HG03575 (cell line): ENCODE measurements around the gene NFKB2.

ENCODE experiments used
- ATAC-seq: cut with Tn5 transposase; IDR thresholded peaks from one replicate; pipeline ENCODE4 v1.9.1; 2021; ENCODE audit not compliant: unreplicated experiment, insufficient number of reproducible peaks, low FRiP score; ENCODE audit errors: extremely low read depth

The NFKB2 gene

DNA sequence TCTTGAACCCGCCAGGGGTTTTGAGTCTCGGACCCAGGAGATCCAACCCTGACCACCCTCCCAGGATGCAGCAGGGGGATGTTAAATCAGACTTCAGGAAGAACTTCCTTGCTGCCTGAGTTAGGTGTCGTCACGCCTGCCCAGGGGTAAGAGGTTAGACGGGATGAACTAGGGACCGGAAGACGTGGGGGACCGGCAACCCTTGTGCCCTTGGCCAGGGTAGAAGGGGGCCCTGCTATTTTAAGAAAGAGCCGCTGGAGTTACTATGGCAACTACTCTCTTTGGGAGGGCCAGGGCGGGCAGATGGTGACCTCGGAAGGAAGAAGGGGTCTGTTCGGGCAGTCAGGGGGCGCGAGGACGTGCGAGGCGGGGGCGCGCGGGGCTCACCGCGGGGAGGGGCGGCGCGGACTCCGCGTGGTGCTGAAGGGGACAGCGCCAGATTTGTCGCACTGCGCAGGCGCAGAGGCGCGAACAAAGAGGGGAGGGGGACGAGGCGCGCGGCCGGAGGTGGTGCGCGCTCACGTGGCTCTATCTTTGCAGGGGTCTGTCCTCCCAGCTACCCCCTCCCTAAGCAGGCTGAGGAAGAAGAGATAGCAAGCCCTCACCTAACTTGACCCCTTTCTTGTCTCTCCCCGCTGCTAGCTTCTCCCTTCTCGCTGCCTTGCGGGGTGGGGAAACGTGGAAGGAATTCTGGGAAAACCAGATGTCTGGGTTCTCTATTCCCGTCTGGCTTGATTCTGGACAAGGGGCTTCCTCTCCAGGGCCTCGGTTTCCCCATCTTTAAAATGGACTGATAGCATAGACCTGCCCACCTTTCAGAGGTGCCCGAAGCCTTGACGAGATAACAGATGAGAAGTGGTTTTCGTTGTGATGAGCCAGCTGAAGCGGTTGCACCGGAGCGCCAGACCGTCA, 24.0 kb downstream of the NFKB2 start:
- ATAC-seq = no peak

DNA sequence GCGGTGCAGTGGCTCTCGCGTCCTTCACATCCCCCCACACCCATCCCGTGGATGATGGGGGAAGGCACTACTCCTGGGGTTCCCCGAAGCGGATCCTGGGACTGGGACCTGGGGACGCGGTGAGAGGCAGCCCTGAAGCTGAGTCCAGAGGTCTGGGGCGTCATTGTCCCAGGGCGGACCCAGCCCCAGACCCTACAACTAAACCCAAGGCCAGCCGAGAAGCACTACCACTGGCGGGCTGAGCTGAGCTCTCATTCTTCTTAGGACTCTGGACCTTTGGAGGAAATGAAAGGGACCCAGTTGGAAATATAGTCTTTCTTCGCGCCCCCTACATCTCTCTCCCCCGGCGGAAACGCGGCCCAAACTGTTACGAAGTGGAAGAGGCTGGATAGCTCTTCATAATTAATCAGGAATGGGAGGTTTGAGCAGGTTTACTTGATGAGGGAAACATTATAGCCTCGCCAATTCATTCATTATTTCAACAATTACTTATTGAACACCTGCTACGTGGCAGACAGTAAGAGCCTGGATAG, 24.7 kb downstream of the NFKB2 start:
- ATAC-seq = no peak

GRCh38 chr10:102420714-102421506, 25.4 kb downstream of the NFKB2 start, which contains the start of gene FBXL15:
FBXL15 (plus strand) TSS chr10:102420836; CDS start chr10:102421130, 294 bp downstream.
- peak; percentile 37 for ATAC-seq

DNA sequence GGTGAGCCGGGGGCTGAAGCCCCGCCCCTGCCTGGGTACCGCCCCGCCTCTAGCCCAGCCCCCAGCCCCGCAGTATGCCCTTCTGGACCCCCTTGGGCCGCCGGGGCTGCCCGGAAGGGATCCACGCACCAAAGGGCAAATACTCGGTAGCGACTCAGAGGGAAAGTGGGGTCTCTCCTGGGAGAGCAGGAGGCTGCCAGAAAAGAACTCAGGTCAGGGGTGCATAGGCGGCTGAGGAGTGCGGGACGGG, 25.9 kb downstream of the NFKB2 start:
- ATAC-seq = no peak

- no peak for ATAC-seq
Observed at GRCh38 chr10:102421757-102422512, 26.4 kb downstream of the NFKB2 start.

- no peak for ATAC-seq
Observed at GRCh38 chr10:102422545-102423129, 27.1 kb downstream of the NFKB2 start.

DNA sequence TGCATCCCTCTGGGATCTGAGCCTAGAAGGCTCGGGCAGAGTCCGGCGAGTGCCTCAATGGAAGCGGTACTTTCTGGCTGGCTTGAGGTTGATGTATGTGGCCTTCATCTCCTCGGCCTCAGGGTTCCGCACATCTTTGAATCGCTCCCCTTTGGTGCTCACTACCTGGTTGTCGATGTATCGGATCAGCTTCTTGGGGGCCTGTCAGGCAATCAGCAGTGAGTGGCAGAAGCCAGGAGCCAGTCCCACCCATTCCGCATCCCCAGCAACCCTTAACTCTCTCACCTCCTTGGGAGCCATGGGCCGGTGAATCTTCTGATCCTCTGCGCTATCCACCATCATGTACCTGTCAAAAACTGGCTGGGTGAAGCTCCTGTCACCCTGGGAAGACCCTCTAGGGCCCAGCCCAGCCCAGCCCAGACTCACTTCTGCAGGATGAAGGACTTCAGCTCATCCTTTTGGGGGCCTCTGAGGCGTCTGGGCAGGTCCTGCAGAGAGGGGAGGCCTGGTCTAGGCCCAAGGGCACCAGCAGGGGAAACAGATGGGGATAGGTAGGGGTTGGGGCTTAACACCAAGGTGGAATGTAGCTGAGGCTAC, 28.0 kb downstream of the NFKB2 start:
- no peak for ATAC-seq

DNA sequence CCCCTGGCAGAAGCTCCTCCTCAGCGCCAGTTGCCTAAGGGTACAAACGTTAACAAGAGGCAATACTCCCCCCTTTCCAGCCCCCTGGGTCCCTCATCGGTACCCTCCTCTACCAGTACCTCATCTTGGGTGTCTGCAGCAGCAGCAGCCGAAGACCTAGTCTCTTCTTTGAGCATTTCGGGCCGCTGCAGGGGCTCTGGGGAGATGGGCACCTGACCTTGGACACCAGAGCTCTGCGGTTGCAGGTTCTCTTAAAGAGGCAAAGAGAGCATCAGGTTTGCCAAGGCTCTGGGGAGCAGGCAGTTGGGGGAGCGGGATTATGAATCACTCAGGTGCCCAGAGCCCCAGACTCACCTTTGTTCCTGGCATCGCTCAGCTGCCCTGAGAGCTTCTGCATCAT, 28.6 kb downstream of the NFKB2 start:
- ATAC-seq = no peak

DNA sequence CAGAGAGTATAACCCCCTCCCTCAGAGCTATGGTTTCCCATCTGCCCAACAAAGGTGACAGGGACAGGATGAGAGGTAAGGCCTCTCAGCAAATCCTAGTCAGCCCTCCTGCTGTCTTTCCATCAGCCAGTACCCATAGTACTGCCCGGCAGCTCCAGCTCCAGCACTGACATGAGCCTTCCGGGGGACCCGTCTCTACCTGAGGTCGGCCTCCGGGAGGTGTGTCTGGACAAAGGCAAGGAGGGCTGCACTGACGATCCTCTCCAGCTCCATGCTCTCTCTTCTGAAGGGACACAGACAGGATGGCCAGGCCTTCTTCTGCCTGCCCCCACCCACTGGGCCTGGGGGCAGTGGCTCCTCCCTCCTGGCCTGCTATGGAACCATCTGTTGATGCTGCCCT, 29.4 kb downstream of the NFKB2 start:
- no peak for ATAC-seq

- no peak for ATAC-seq
Observed at GRCh38 chr10:102425444-102425843, 29.9 kb downstream of the NFKB2 start.

GRCh38 chr10:102426803-102427287, 31.3 kb downstream of the NFKB2 start:
- ATAC-seq = no peak

GRCh38 chr10:102429468-102429867, 34.0 kb downstream of the NFKB2 start:
- no peak for ATAC-seq

DNA sequence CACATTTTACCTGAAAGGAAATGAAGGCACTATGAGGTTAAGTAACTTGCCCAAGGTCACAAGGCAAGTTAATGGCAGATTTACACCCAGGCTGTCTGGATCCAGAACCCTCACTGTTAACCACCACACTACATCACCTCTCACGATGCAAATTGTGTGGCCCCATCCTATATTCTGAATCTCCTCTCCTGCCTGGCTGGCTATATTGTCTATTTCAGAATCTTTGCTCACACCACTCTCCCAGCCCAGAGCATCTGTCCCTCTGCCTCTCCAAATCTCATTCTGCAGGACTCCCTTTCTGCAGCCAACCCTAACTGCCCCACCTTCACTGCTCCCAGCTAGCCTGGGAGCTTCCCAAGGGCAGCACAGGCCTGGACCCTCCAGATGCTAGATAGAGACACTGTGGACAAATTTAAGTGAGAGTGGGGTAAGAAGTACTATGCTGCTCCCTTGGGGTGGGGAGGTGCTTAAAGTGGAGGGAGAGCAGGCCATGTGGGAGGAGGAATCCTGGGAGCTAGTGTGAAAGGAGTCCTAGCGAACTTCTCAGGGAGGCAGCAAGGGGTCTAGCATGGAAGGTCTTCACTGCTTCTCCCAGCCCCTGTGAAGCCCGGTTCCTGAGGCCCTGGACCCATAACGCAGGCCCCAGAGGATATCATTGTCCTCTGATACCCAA, 36.1 kb downstream of the NFKB2 start:
- ATAC-seq = no peak

- ATAC-seq = peak; percentile 37
Observed at GRCh38 chr10:102432162-102432950, 36.9 kb downstream of the NFKB2 start, which contains the start of gene CUEDC2. CUEDC2 (minus strand) TSS chr10:102432574; CDS start chr10:102425188, 7,386 bp downstream.

DNA sequence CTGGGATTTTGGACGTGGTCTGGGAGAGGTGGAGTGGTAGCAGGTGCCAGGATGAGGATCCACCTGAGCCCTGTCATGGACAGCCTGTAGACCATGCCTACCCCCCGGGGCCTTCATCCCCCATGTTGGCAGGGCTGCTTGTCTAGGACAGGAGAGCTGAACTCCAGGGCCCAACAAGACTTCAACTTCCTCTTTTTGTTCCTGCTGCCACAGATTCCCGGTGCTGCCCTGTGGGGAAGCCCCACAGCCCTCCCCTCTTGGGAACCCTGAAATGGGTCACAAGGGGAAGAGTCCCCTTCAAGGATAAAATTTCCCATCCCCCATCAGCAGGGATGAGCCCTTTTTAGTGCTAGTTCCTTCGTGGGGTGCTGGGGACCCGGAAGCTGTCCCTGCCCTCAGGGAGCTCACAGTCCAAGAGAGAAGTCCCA, 38.1 kb downstream of the NFKB2 start:
- no peak for ATAC-seq

DNA sequence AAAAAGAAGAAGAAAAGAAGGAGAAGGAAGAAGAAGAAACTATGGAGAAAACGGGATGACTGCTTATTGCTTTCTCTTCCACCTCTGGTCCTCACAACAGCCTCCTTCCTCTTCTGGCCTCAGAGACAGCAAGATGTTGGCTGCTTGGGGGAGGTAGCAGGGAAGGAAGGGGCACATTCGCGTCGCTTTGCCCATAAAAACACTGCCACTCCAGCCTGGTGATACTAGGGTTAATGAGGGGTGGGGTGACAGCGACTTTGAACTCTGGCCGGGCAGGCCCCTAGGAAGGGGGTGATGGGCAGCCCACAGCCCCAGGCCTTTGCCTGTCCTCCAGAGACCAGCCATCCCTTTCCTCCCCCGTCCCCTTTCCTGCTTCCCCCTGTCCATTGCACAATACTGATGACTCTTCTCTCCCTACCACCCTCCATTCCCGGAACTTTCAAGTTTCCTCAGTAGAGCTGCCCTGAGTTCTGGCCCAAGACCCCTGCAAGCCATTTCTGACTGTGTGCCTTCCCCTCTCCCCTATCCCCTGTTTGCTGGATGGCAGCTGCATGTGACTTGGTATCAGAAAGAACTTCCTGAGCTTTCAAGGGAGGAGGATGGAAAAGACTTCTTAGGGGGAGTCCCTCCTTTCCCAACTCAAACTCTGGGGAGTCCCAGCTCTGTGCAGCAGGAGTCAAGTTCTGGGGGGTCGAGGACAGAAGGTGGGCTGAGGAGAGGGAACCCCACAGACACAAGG, 39.1 kb downstream of the NFKB2 start:
- no peak for ATAC-seq

GRCh38 chr10:102435133-102435497, 39.6 kb downstream of the NFKB2 start:
- ATAC-seq = no peak
